Ishikawa (cell line): ENCODE results near the gene LRRTM4.

Experiments used
- CEBPB ChIP-seq: IDR thresholded peaks from 2 replicates; pipeline ENCODE4 v1.6.1; 2012
- CREB1 ChIP-seq: IDR thresholded peaks from 2 replicates; pipeline ENCODE4 v1.6.1; 2012; ENCODE audit warnings: low read depth
- EGR1 ChIP-seq: IDR thresholded peaks from 2 replicates; pipeline ENCODE4 v1.6.1; 2012
- EP300 ChIP-seq: IDR thresholded peaks from 2 replicates; pipeline ENCODE4 v1.6.1; 2012; ENCODE audit warnings: borderline replicate concordance
- FOXM1 ChIP-seq: IDR thresholded peaks from 2 replicates; pipeline ENCODE4 v1.6.1; 2012; ENCODE audit warnings: low read depth, borderline replicate concordance
- NFIC ChIP-seq: IDR thresholded peaks from 2 replicates; pipeline ENCODE4 v1.6.1; 2012
- RAD21 ChIP-seq: IDR thresholded peaks from 2 replicates; pipeline ENCODE4 v1.6.1; 2012; ENCODE audit warnings: low read depth
- REST ChIP-seq: IDR thresholded peaks from 2 replicates; pipeline ENCODE4 v1.6.1; 2012; ENCODE audit warnings: low read depth, mild to moderate bottlenecking
- TAF1 ChIP-seq: IDR thresholded peaks from 2 replicates; pipeline ENCODE4 v1.6.1; 2012; ENCODE audit warnings: low read depth, mild to moderate bottlenecking
- TCF12 ChIP-seq: IDR thresholded peaks from 2 replicates; pipeline ENCODE4 v1.6.1; 2012; ENCODE audit warnings: low read depth
- TEAD4 ChIP-seq: IDR thresholded peaks from 2 replicates; pipeline ENCODE4 v1.6.1; 2012
- USF1 ChIP-seq: IDR thresholded peaks from 2 replicates; pipeline ENCODE4 v1.6.1; 2012
- YY1 ChIP-seq: IDR thresholded peaks from 2 replicates; pipeline ENCODE4 v1.6.1; 2012; ENCODE audit warnings: low read depth
- ZBTB7A ChIP-seq: IDR thresholded peaks from 2 replicates; pipeline ENCODE4 v1.6.1; 2012; ENCODE audit warnings: low read depth
- TF ChIP-seq, protein P1 (sequence below): IDR thresholded peaks from 2 replicates; pipeline ENCODE4 v1.6.1; 2012

The LRRTM4 gene

DNA sequence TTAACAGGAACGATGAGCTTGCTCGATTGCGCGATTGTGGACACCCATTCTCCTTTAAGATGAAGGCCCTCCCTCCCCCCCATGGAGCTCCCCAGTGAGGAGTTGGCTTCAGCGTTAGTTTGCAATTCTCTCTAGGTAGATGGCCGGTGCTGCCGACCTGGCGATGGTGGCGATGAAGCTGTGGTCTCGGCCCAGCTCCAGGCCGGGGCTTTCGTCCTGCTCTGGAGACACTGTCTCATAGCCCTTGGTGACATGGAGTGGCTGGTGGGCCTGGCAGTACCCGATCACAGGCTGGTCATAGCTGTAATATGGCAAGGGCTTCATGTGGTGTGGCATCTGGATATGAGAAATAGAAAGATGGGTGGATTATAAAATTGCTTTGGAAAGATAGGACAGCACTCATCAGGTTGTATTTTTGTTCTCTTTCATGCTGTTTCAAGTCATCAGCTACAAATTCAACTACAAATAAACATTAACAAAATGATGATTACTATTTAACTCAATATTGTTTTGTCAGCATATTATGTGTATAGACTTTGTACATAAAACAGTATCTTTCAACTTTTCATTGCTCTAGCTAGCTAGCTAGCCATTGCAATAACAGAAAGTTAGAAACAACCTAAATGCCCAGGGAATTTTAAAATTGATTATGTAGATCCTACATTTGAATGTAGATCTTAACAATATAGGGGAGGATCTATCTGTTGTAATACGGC is 773.4 kb downstream of the LRRTM4 start:
- no peak for TF ChIP-seq CREB1
- TF ChIP-seq USF1 = no peak
- no peak for TF ChIP-seq EGR1
- no peak for TF ChIP-seq EP300
- no peak for TF ChIP-seq TEAD4
- TF ChIP-seq CEBPB = no peak
- no peak for TF ChIP-seq RAD21
- TF ChIP-seq FOXM1 = no peak
- TF ChIP-seq TAF1 = no peak
- TF ChIP-seq REST = no peak

- TF ChIP-seq, protein P1, sequence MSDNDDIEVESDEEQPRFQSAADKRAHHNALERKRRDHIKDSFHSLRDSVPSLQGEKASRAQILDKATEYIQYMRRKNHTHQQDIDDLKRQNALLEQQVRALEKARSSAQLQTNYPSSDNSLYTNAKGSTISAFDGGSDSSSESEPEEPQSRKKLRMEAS = no peak
- TF ChIP-seq RAD21 = no peak
- TF ChIP-seq ZBTB7A = no peak
- no peak for TF ChIP-seq TAF1
- no peak for TF ChIP-seq YY1
- TF ChIP-seq TEAD4 = no peak
- no peak for TF ChIP-seq CEBPB
Measured at GRCh38 chr2:76745605-76746004, 776.6 kb downstream of the LRRTM4 start.

DNA sequence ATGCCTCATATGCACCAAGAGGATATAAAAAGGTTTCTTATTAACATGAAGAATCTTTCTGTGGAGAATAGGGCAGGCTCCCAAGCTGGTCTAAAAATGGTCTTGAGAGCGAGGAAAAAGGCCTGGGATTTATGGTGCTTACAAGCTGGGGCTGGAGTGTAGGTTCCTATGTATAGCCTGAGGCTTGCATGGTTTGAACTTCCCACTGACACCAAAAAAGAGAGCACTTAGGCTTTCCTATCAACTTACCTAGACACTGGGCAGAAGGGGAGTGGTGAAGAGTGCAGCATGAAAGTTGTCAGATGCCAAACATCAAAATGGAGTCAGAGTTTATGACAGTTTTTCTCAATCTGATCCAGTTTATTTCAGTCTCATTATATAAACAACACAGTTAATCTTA is 784.6 kb downstream of the LRRTM4 start:
- TF ChIP-seq CEBPB (no peak), TEAD4 (no peak), ZBTB7A (no peak), REST (no peak), YY1 (no peak), CREB1 (no peak), EGR1 (no peak), EP300 (no peak), TCF12 (no peak)
- TF ChIP-seq, protein P1 = no peak

- TF ChIP-seq EP300 = no peak
- TF ChIP-seq TCF12 = no peak
- no peak for TF ChIP-seq NFIC
- TF ChIP-seq, protein P1 = no peak
- no peak for TF ChIP-seq TEAD4
- TF ChIP-seq YY1 = no peak
- TF ChIP-seq TAF1 = no peak
- TF ChIP-seq USF1 = no peak
- TF ChIP-seq CREB1 = no peak
Measured at GRCh38 chr2:76733736-76734135, 788.4 kb downstream of the LRRTM4 start.

GRCh38 chr2:76731157-76731556 is 791.0 kb downstream of the LRRTM4 start:
- TF ChIP-seq TAF1 = no peak
- no peak for TF ChIP-seq TCF12
- TF ChIP-seq USF1 = no peak
- TF ChIP-seq, protein P1 = no peak
- no peak for TF ChIP-seq YY1
- TF ChIP-seq REST = no peak
- TF ChIP-seq NFIC = no peak
- TF ChIP-seq CEBPB = no peak
- TF ChIP-seq TEAD4 = no peak
- TF ChIP-seq CREB1 = no peak
- TF ChIP-seq EGR1 = no peak
- TF ChIP-seq EP300 = no peak
- TF ChIP-seq FOXM1 = no peak
- TF ChIP-seq ZBTB7A = no peak
